Stimulated activated CD4-positive, alpha-beta T cell treated with anti-CD3 and anti-CD28 coated beads, TNF-alpha, amount 100 ng/mL, for 4 hours (primary cell): ENCODE measurements around the gene AOAH.
"Not testable (repeated sequence)": the region's sequence is repeated elsewhere in the genome, so short reads cannot be mapped to it uniquely, and the experiment has no call there.

Experiments used
- DNase-seq, 3 experiments: peaks; one replicate each; pipeline ENCODE4 v3.0.0-alpha.2; 2020; ENCODE audit warnings: low read depth in 3 of 3

AOAH gene

GRCh38 chr7:36507475-36508440, 216.5 kb downstream of the AOAH start:
- no peak for DNase-seq

GRCh38 chr7:36506820-36507219, 217.5 kb downstream of the AOAH start:
- DNase-seq, result no peak

GRCh38 chr7:36506130-36506798, 218.0 kb downstream of the AOAH start:
- no peak for DNase-seq

- not testable (repeated sequence) for DNase-seq
Observed at GRCh38 chr7:36504617-36505016, 219.7 kb downstream of the AOAH start.

GRCh38 chr7:36504216-36504615, 220.1 kb downstream of the AOAH start:
- not testable (repeated sequence) for DNase-seq

- DNase-seq, result no peak
Observed at GRCh38 chr7:36497775-36498174, 226.5 kb downstream of the AOAH start.

GRCh38 chr7:36497176-36497575, 227.1 kb downstream of the AOAH start:
- not testable (repeated sequence) for DNase-seq

- DNase-seq, result no peak
Observed at GRCh38 chr7:36496576-36496975, 227.7 kb downstream of the AOAH start.

GRCh38 chr7:36491317-36491716, 233.0 kb downstream of the AOAH start:
- DNase-seq, result no peak

- DNase-seq, result no peak
Observed at GRCh38 chr7:36490419-36490830, 233.9 kb downstream of the AOAH start.

- DNase-seq, result not testable (repeated sequence)
Observed at GRCh38 chr7:36488672-36489071, 235.6 kb downstream of the AOAH start.

- no peak for DNase-seq
Observed at GRCh38 chr7:36487756-36488336, 236.4 kb downstream of the AOAH start.

GRCh38 chr7:36486336-36486735, 238.0 kb downstream of the AOAH start:
- DNase-seq, result no peak

GRCh38 chr7:36484265-36484664, 240.0 kb downstream of the AOAH start:
- DNase-seq, result no peak

GRCh38 chr7:36483853-36484252, 240.4 kb downstream of the AOAH start:
- not testable (repeated sequence) for DNase-seq

- DNase-seq, result no peak
Observed at GRCh38 chr7:36478745-36479144, 245.5 kb downstream of the AOAH start.

- no peak for DNase-seq
Observed at GRCh38 chr7:36475381-36475780, 248.9 kb downstream of the AOAH start.

- no peak for DNase-seq
Observed at GRCh38 chr7:36475011-36475342, 249.3 kb downstream of the AOAH start.

GRCh38 chr7:36474283-36475010, 249.8 kb downstream of the AOAH start:
- no peak for DNase-seq

- DNase-seq, result no peak
Observed at GRCh38 chr7:36473454-36474282, 250.6 kb downstream of the AOAH start.

GRCh38 chr7:36472141-36472729, 252.1 kb downstream of the AOAH start:
- DNase-seq, result no peak
